HG03135 (cell line): ENCODE results near the gene FBXO11.
A peak's percentile ranks its signal among the peaks of the same experiment; 100 is the strongest.

Experiments used
- ATAC-seq: cut with Tn5 transposase; IDR thresholded peaks from one replicate; pipeline ENCODE4 v1.9.1; 2021; ENCODE audit warnings: mild to moderate bottlenecking, moderate library complexity; ENCODE audit not compliant: unreplicated experiment

The FBXO11 gene

GRCh38 chr2:47796090-47796697 is 110.1 kb downstream of the FBXO11 start:
- ATAC-seq: no peak

GRCh38 chr2:47785986-47786385 is 120.3 kb downstream of the FBXO11 start:
- no peak for ATAC-seq

GRCh38 chr2:47784352-47784851 is 121.9 kb downstream of the FBXO11 start:
- ATAC-seq: no peak

GRCh38 chr2:47783486-47784351 is 122.6 kb downstream of the FBXO11 start:
- peak; percentile 34 for ATAC-seq

GRCh38 chr2:47782671-47783485 is 123.4 kb downstream of the FBXO11 start, which contains the start of gene MSH6:
Gene MSH6 (plus strand): TSS chr2:47783145. CDS start chr2:47783234, 89 bp downstream.
- peak; percentile 74 for ATAC-seq

- no peak for ATAC-seq
Observed at GRCh38 chr2:47782381-47782670, 124.0 kb downstream of the FBXO11 start.

GRCh38 chr2:47779426-47779790 is 126.9 kb downstream of the FBXO11 start:
- ATAC-seq: no peak

GRCh38 chr2:47778698-47779425 is 127.4 kb downstream of the FBXO11 start:
- ATAC-seq: no peak

- ATAC-seq: no peak
Observed at GRCh38 chr2:47777277-47777937, 128.9 kb downstream of the FBXO11 start.

GRCh38 chr2:47774567-47774966 is 131.7 kb downstream of the FBXO11 start:
- ATAC-seq: no peak

- no peak for ATAC-seq
Observed at GRCh38 chr2:47772343-47772742, 134.0 kb downstream of the FBXO11 start.

- ATAC-seq: no peak
Observed at GRCh38 chr2:47771211-47771610, 135.1 kb downstream of the FBXO11 start.

- no peak for ATAC-seq
Observed at GRCh38 chr2:47769318-47769717, 137.0 kb downstream of the FBXO11 start.

- ATAC-seq: no peak
Observed at GRCh38 chr2:47767880-47768609, 138.3 kb downstream of the FBXO11 start.

- ATAC-seq: no peak
Observed at GRCh38 chr2:47767497-47767844, 138.8 kb downstream of the FBXO11 start.

GRCh38 chr2:47751856-47752414 is 154.4 kb downstream of the FBXO11 start:
- peak; percentile 40 for ATAC-seq

GRCh38 chr2:47747878-47748277 is 158.4 kb downstream of the FBXO11 start:
- ATAC-seq: no peak

- no peak for ATAC-seq
Observed at GRCh38 chr2:47744074-47744473, 162.2 kb downstream of the FBXO11 start.

- no peak for ATAC-seq
Observed at GRCh38 chr2:47741637-47742036, 164.7 kb downstream of the FBXO11 start.
